OCI-LY1 (cell line): ENCODE data around the gene TEC.

Source experiments
- EZH2 ChIP-seq: fragments of 200-600 bp; sonication (generic), shearing (Covaris generic); IDR thresholded peaks from 2 replicates; pipeline ENCODE4 v1.8.0; 2017; ENCODE audit warnings: borderline replicate concordance, mixed run types, mild to moderate bottlenecking, antibody characterized with exemption, low read length, moderate library complexity, mixed read lengths
- TF ChIP-seq, protein P1 (sequence below): fragments of 200-600 bp; sonication (generic), shearing (Covaris generic); IDR thresholded peaks from 2 replicates; pipeline ENCODE4 v1.5.1; 2017; ENCODE audit warnings: mild to moderate bottlenecking, antibody characterized with exemption, low read length, moderate library complexity, mixed read lengths

- TF ChIP-seq, protein P1, sequence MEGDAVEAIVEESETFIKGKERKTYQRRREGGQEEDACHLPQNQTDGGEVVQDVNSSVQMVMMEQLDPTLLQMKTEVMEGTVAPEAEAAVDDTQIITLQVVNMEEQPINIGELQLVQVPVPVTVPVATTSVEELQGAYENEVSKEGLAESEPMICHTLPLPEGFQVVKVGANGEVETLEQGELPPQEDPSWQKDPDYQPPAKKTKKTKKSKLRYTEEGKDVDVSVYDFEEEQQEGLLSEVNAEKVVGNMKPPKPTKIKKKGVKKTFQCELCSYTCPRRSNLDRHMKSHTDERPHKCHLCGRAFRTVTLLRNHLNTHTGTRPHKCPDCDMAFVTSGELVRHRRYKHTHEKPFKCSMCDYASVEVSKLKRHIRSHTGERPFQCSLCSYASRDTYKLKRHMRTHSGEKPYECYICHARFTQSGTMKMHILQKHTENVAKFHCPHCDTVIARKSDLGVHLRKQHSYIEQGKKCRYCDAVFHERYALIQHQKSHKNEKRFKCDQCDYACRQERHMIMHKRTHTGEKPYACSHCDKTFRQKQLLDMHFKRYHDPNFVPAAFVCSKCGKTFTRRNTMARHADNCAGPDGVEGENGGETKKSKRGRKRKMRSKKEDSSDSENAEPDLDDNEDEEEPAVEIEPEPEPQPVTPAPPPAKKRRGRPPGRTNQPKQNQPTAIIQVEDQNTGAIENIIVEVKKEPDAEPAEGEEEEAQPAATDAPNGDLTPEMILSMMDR: no peak
- no peak for TF ChIP-seq EZH2
Observed at GRCh38 chr4:48190839-48191238, 78.8 kb downstream of the TEC start.
